Measurements from ENCODE around the gene FADS2.

DNA sequence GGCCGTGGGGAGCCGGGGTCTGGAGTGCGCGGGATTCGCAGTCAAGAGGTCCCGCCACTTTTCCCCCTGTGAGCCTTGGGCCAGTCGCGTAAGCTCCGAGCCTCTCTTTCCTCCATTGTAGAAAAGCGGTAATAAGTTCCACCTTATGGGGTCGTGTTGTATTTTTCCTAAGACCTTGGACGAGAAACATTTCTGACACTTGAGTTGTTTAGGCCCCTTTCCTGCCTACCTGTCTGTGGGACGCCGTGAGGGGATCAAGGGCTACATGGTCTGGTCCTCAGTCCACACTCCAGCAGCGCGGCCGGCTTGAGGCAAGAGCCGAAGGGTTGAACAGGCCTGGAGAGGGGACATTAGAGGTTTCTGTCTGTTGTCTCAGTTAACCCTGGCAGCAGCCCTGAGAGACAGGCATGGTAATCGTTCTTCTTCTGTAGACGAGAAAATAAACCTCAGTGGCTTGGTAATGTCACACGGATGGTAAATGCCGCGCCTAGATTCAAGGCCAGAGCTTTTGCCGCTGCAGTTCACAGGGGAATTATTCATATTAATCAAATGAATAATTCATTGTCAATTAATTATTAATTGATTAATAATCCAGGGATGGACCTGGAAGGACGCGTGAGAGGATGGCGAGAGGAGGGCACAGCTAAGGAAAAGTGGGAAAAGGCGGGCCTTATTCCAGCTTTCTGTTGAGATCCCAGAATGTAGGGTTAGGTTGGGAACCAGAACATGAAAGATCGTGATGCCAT is 34.8 kb upstream of the FADS2 start:
- TF ChIP-seq, protein P1, sequence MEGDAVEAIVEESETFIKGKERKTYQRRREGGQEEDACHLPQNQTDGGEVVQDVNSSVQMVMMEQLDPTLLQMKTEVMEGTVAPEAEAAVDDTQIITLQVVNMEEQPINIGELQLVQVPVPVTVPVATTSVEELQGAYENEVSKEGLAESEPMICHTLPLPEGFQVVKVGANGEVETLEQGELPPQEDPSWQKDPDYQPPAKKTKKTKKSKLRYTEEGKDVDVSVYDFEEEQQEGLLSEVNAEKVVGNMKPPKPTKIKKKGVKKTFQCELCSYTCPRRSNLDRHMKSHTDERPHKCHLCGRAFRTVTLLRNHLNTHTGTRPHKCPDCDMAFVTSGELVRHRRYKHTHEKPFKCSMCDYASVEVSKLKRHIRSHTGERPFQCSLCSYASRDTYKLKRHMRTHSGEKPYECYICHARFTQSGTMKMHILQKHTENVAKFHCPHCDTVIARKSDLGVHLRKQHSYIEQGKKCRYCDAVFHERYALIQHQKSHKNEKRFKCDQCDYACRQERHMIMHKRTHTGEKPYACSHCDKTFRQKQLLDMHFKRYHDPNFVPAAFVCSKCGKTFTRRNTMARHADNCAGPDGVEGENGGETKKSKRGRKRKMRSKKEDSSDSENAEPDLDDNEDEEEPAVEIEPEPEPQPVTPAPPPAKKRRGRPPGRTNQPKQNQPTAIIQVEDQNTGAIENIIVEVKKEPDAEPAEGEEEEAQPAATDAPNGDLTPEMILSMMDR (IDR thresholded peaks at IDR 0.05): no peak
- no peak for TF ChIP-seq POLR2AphosphoS5 (IDR thresholded peaks at IDR 0.05)
